ENCODE data around the gene CTBP2. TPM values are rescaled to one million over a fixed set of nuclear protein-coding genes. Genes with fewer than 3 reads are reported as not detected.

CTBP2 gene
- total RNA-seq, 1 experiment from 2014 or later, result 212 TPM

- Mint-ChIP-seq H3K27me3 (ENCODE audit: low read depth) (peaks cover 3% of the 10 kb centered on the region), H3K36me3 (ENCODE audit: insufficient read depth in 1 of 3, low read depth in 3 of 3) (no peaks in the 10 kb centered on the region), H3K4me3 (no peak overlapping the region), H3K9me3 (no peaks in the 10 kb centered on the region), H3K27ac (no peak overlapping the region), H3K4me1 (peaks cover 11 to 12% of the 10 kb centered on the region in 2 experiments)
- no peaks in the 10 kb centered on the region for H3K79me2 ChIP-seq (ENCODE audit: insufficient read depth, low read length)
- no peak overlapping the region for H2AK5ac ChIP-seq (ENCODE audit: insufficient read length, low read length)
- H4K8ac ChIP-seq (replicated peaks; ENCODE audit: insufficient read length, low read depth, low read length), result no peak overlapping the region
- peaks cover 7% of the 10 kb centered on the region for H3K23me2 ChIP-seq (ENCODE audit: insufficient read length, low read depth, low read length, poor library complexity, severe bottlenecking)
- H2BK12ac ChIP-seq (ENCODE audit: insufficient read length, low read depth, low read length), result no peak overlapping the region
- H3K4ac ChIP-seq (ENCODE audit: low read depth, low read length), result no peak overlapping the region
- no peak overlapping the region for H2BK120ac ChIP-seq (ENCODE audit: low read depth, low read length, poor library complexity, severe bottlenecking)
- no peaks in the 10 kb centered on the region for H3K4me1 ChIP-seq (ENCODE audit: insufficient read depth, low read length)
- no peak overlapping the region for H3K4me2 ChIP-seq (ENCODE audit: insufficient read depth, insufficient read length, low read length)
- H4K5ac ChIP-seq (ENCODE audit: insufficient read length, low read depth, low read length), result no peak overlapping the region
- no peak overlapping the region for H3T11ph ChIP-seq (ENCODE audit: low read length)
- H3K27ac ChIP-seq (ENCODE audit: insufficient read length, low read depth, low read length), result no peak overlapping the region
- DNase-seq, result no peak
- no peak for TF ChIP-seq CTCF (conservative IDR thresholded peaks at IDR 0.05)
- no peak overlapping the region for H2BK5ac ChIP-seq (ENCODE audit: insufficient read length, low read length)
- no peak overlapping the region for H3K9ac ChIP-seq (ENCODE audit: extremely low read depth, insufficient read length, low read length)
- no peaks in the 10 kb centered on the region for H4K20me1 ChIP-seq (ENCODE audit: control insufficient read depth, insufficient read depth, insufficient read length)
- no peak overlapping the region for H3K56ac ChIP-seq (ENCODE audit: insufficient read length, low read depth, low read length)
- H2BK20ac ChIP-seq (ENCODE audit: low read depth, low read length, poor library complexity, severe bottlenecking), result no peak overlapping the region
- H4K91ac ChIP-seq (ENCODE audit: insufficient read length, low read depth, low read length), result no peak overlapping the region
- no peak overlapping the region for H3K14ac ChIP-seq (ENCODE audit: insufficient read depth, low read length)
- no peaks in the 10 kb centered on the region for H3K27me3 ChIP-seq (ENCODE audit: insufficient read depth, low read length)
- H3K9me3 ChIP-seq (ENCODE audit: control insufficient read depth, low read depth, low read length), result no peaks in the 10 kb centered on the region
- no peaks in the 10 kb centered on the region for H3K79me1 ChIP-seq (ENCODE audit: insufficient read depth, low read depth, low read length, poor library complexity, severe bottlenecking)
- no peak overlapping the region for H2AFZ ChIP-seq (ENCODE audit: low read length)
- no peak overlapping the region for H2BK15ac ChIP-seq (ENCODE audit: low read depth, low read length)
- H3K18ac ChIP-seq (ENCODE audit: insufficient read length, low read depth, low read length), result no peak overlapping the region
- H3K23ac ChIP-seq (ENCODE audit: insufficient read length, low read depth, low read length), result no peak overlapping the region
- WGBS (ENCODE audit: extremely low coverage, insufficient read length, low lambda C conversion rate), result no CpG with 5 or more reads among the region's 16 CpGs
These were observed 5.5 kb upstream of the CTBP2 start for GRCh38 chr10:125165584-125166573.
